ENCODE data around the gene GNL3. TPM values are rescaled to one million over a fixed set of nuclear protein-coding genes. Genes with fewer than 3 reads are reported as not detected.

The GNL3 gene
- total and polyA plus RNA-seq, 2 of the 8 experiments (the other 6 are each of a cell fraction or from before 2014, with no cell fraction given) = 45.5 to 184 TPM

DNA sequence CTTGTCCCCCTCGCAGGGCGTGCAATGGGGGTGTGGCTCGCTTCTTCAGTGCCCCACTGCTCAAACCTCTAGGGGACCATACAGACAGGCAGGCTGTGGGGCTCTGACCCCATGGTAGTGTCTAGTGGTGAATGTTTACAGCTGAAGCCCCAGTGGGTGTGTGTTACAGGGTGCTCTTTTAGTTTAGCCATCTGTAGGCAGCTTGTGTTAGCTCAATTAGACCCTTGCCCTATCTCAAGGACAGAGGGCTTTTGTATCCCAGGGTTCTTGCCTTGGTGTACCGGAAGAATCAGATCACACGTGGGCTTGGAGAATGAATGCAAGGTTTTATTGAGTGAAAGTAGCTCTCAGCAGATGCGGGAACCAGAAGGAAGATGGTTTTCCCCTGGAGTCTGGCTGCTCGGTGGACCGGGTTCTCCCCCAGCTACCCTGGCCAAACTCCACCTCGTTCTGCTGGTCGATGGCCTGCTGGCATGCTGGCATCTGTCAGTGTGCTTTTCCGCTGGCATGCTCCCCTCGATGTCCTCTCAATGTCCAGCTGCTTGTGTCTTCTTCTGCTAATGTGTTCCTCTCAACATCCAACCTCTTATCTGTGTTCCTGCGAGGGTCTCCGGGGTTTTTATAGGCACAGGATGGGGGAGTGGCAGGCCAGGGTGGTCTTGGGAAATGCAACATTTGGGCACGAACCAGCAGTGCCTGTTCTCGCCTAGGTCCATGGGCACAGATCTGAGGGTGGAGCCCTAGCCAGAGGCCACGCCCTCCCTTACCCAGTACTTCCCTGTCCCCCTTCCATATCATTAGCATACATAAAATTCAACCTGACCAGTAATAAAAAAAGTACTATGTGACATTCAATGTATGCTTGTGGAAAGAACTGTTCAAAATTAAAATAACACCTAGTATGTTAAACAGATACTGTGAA lies 26.7 kb downstream of the GNL3 start (continued):
- TF ChIP-seq EZH2 (IDR thresholded peaks at IDR 0.05; ENCODE audit: low read depth, low read length, severe bottlenecking) (no peak), SUZ12 (IDR thresholded peaks at IDR 0.05; ENCODE audit: low read length) (no peak), SIRT6 (IDR thresholded peaks at IDR 0.05; ENCODE audit: low read length) (no peak), YY1 (IDR thresholded peaks at IDR 0.05; ENCODE audit: low read depth, low read length) (no peak), E2F6 (IDR thresholded peaks at IDR 0.05) (no peak), SAP30 (IDR thresholded peaks at IDR 0.05; ENCODE audit: insufficient read depth, insufficient replicate concordance, low read length) (no peak)
- TF ChIP-seq, protein P1, sequence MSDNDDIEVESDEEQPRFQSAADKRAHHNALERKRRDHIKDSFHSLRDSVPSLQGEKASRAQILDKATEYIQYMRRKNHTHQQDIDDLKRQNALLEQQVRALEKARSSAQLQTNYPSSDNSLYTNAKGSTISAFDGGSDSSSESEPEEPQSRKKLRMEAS (IDR thresholded peaks at IDR 0.05) = no peak

Data from H1 (cell line).